ENCODE measurements around the gene YPEL4. TPM values are rescaled to one million over a fixed set of nuclear protein-coding genes. Genes with fewer than 3 reads are reported as not detected.

Gene YPEL4
- total RNA-seq, 1 donor from 2014 or later = 3.1 TPM

- intact Hi-C loops (cut with DNase I) = no loop called here
- no peak for TF ChIP-seq CTCF (IDR thresholded peaks at IDR 0.05)
- Histone ChIP-seq H3K9me3 (no peaks in the 10 kb centered on the region), H3K36me3 (no peaks in the 10 kb centered on the region), H3K4me1 (peaks cover 18% of the 10 kb centered on the region), H3K27me3 (ENCODE audit: low read depth) (no peaks in the 10 kb centered on the region), H3K4me3 (no peak overlapping the region), H3K27ac (no peak overlapping the region)
- DNase-seq = no peak
- no peak for ATAC-seq
Observed at GRCh38 chr11:57635246-57635645, 14.5 kb downstream of the YPEL4 start.

- intact Hi-C loops (cut with DNase I) = no loop called here
- DNase-seq = no peak
- H3K27me3 ChIP-seq (ENCODE audit: low read depth) = no peaks in the 10 kb centered on the region
- ATAC-seq = no peak
- H3K4me3 ChIP-seq = no peak overlapping the region
- no peaks in the 10 kb centered on the region for H3K36me3 ChIP-seq
- no peak for TF ChIP-seq CTCF (IDR thresholded peaks at IDR 0.05)
- H3K4me1 ChIP-seq = peaks cover 9% of the 10 kb centered on the region
- H3K27ac ChIP-seq = no peak overlapping the region
- no peaks in the 10 kb centered on the region for H3K9me3 ChIP-seq
Observed at GRCh38 chr11:57634311-57634710, 15.4 kb downstream of the YPEL4 start.

GRCh38 chr11:57633394-57634070, 16.2 kb downstream of the YPEL4 start:
- no peak for TF ChIP-seq CTCF (IDR thresholded peaks at IDR 0.05)
- H3K9me3 ChIP-seq = no peaks in the 10 kb centered on the region
- intact Hi-C loops (cut with DNase I) = no loop called here

GRCh38 chr11:57632116-57632515, 17.6 kb downstream of the YPEL4 start:
- intact Hi-C loops (cut with DNase I) = no loop called here
- no peak overlapping the region for H3K4me3 ChIP-seq
- H3K27ac ChIP-seq = no peak overlapping the region
- DNase-seq = no peak
- no peak for TF ChIP-seq CTCF (IDR thresholded peaks at IDR 0.05)
- no peaks in the 10 kb centered on the region for H3K36me3 ChIP-seq
- no peaks in the 10 kb centered on the region for H3K4me1 ChIP-seq
- no peaks in the 10 kb centered on the region for H3K27me3 ChIP-seq (ENCODE audit: low read depth)
- H3K9me3 ChIP-seq = no peaks in the 10 kb centered on the region
- no peak for ATAC-seq

More at GRCh38 chr11:57633394-57634070, 16.2 kb downstream of the YPEL4 start:
- no peak for ATAC-seq
- no peak overlapping the region for H3K4me3 ChIP-seq
- no peaks in the 10 kb centered on the region for H3K27me3 ChIP-seq (ENCODE audit: low read depth)
- DNase-seq = no peak
- no peaks in the 10 kb centered on the region for H3K36me3 ChIP-seq
- H3K4me1 ChIP-seq = peaks cover 7% of the 10 kb centered on the region
- no peak overlapping the region for H3K27ac ChIP-seq

GRCh38 chr11:57630171-57630570, 19.5 kb downstream of the YPEL4 start:
- Histone ChIP-seq H3K36me3 (no peaks in the 10 kb centered on the region), H3K27me3 (ENCODE audit: low read depth) (no peaks in the 10 kb centered on the region), H3K4me1 (no peaks in the 10 kb centered on the region), H3K9me3 (no peaks in the 10 kb centered on the region), H3K4me3 (no peak overlapping the region), H3K27ac (no peak overlapping the region)
- no peak for ATAC-seq
- intact Hi-C loops (cut with DNase I) = no loop called here
- DNase-seq = no peak
- no peak for TF ChIP-seq CTCF (IDR thresholded peaks at IDR 0.05)
